ENCODE data around the gene TRAPPC3. TPM values are rescaled to one million over a fixed set of nuclear protein-coding genes. Genes with fewer than 3 reads are reported as not detected.

The TRAPPC3 gene
- total and polyA plus RNA-seq, 2 experiments from 2014 or later = 45.6 to 55.9 TPM

GRCh38 chr1:36163426-36163825, 14.1 kb upstream of the TRAPPC3 start:
- H4K20me1 ChIP-seq (replicated peaks; ENCODE audit: insufficient read depth) = peaks cover 8% of the 10 kb centered on the region

More at GRCh38 chr1:36163426-36163825, 14.1 kb upstream of the TRAPPC3 start:
- Mint-ChIP-seq H3K9me3 (no peaks in the 10 kb centered on the region), H3K4me1 (peaks cover 28% of the 10 kb centered on the region), H3K4me3 (no peak overlapping the region), H3K27me3 (ENCODE audit: insufficient read depth, low read depth, poor library complexity) (peaks cover 8% of the 10 kb centered on the region), H3K27ac (no peak overlapping the region), H3K36me3 (ENCODE audit: low read depth) (peaks cover 2% of the 10 kb centered on the region; the same call in 2 of the 3 replicates)
- Histone ChIP-seq H3K4me2 (no peak overlapping the region), H3K36me3 (ENCODE audit: insufficient read depth) (no peaks in the 10 kb centered on the region), H3K4me3 (no peak overlapping the region), H2AFZ (no peak overlapping the region), H3F3A (replicated peaks; ENCODE audit: low read depth) (peaks cover 7% of the 10 kb centered on the region; the same call in 1 of the 2 replicates), H3K79me2 (replicated peaks; ENCODE audit: insufficient read depth) (peaks cover 24% of the 10 kb centered on the region), H3K4me1 (ENCODE audit: insufficient read depth) (peaks cover 13% of the 10 kb centered on the region), H3K27ac (ENCODE audit: low read depth) (no peak overlapping the region), H3K27me3 (ENCODE audit: insufficient read depth) (no peaks in the 10 kb centered on the region), H3K9me2 (ENCODE audit: insufficient read depth) (no peaks in the 10 kb centered on the region)
- no peak for DNase-seq (ENCODE audit: low spot score)
- no peak for TF ChIP-seq NANOG (IDR thresholded peaks at IDR 0.05; ENCODE audit: borderline replicate concordance)
- TF ChIP-seq ETS1 (IDR thresholded peaks at IDR 0.05) = no peak
- TF ChIP-seq CREB1 (CRISPR knock-in tag; IDR thresholded peaks at IDR 0.05; ENCODE audit: low read depth) = no peak
- TF ChIP-seq EZH2phosphoT487 (IDR thresholded peaks at IDR 0.05; ENCODE audit: unreplicated experiment) = no peak
- TF ChIP-seq REST (IDR thresholded peaks at IDR 0.05; ENCODE audit: unreplicated experiment) = no peak
- no peak for TF ChIP-seq EZH2 (IDR thresholded peaks at IDR 0.05; ENCODE audit: low read depth, unreplicated experiment)
- TF ChIP-seq ZNF331 (CRISPR knock-in tag; IDR thresholded peaks at IDR 0.05; ENCODE audit: low read depth) = no peak
- no peak for TF ChIP-seq ZNF114 (CRISPR knock-in tag; IDR thresholded peaks at IDR 0.05)
- no peak for TF ChIP-seq STAT1 (IDR thresholded peaks at IDR 0.05; ENCODE audit: unreplicated experiment)
- no peak for ATAC-seq
